A549 (cell line): ENCODE results near the gene FER. TPM values are rescaled to one million over a fixed set of nuclear protein-coding genes. Genes with fewer than 3 reads are reported as not detected.
A peak's percentile ranks its signal among the peaks of the same experiment; 100 is the strongest.

ENCODE experiments used
- BCL3 ChIP-seq: fragments of >200 bp; sonication (Bioruptor Twin); formaldehyde crosslinking; IDR thresholded peaks from 3 replicates; pipeline ENCODE4 v1.6.1; 2016
- BHLHE40 ChIP-seq: IDR thresholded peaks from 2 replicates; pipeline ENCODE4 v1.6.1; 2012; ENCODE audit warnings: low read depth, low read length, inconsistent platforms
- CEBPB ChIP-seq, 2 experiments: fragments of >200 bp in 1 of 2; sonication (Bioruptor Twin) in 1 of 2; formaldehyde crosslinking in 1 of 2; IDR thresholded peaks; 2 replicates each; pipeline ENCODE4 v1.6.1; 2012 to 2016
- CHD2 ChIP-seq: fragments of 150-350 bp; IDR thresholded peaks from 2 replicates; pipeline ENCODE4 v1.6.1; 2014; ENCODE audit warnings: low read length; ENCODE audit not compliant: partially characterized antibody
- CHD4 ChIP-seq: fragments of 200-600 bp; sonication (generic); IDR thresholded peaks from 2 replicates; pipeline ENCODE4 v1.6.1; 2016; ENCODE audit warnings: antibody characterized with exemption, mild to moderate bottlenecking, borderline replicate concordance
- CTCF ChIP-seq: fragments of >200 bp; sonication (Bioruptor Twin); formaldehyde crosslinking; IDR thresholded peaks from 3 replicates; pipeline ENCODE4 v1.5.1; 2016
- E2F6 ChIP-seq: IDR thresholded peaks from 2 replicates; pipeline ENCODE4 v1.6.1; 2012; ENCODE audit warnings: low read depth, borderline replicate concordance
- EHF ChIP-seq: fragments of 250-450 bp; sonication (Bioruptor Pico); IDR thresholded peaks from 2 replicates; pipeline ENCODE4 v1.5.0; 2020; ENCODE audit warnings: mild to moderate bottlenecking
- EHMT2 ChIP-seq: fragments of 200-600 bp; sonication (generic); IDR thresholded peaks from 2 replicates; pipeline ENCODE4 v1.6.1; 2016; ENCODE audit warnings: antibody characterized with exemption, low read depth, mild to moderate bottlenecking, moderate library complexity
- EP300 ChIP-seq, 2 experiments: fragments of >200 bp; sonication (Bioruptor Twin); formaldehyde crosslinking; IDR thresholded peaks; 2 replicates in 1 of 2; 3 replicates in 1 of 2; pipeline ENCODE4 v1.6.1; 2016 to 2017
- ESRRA ChIP-seq: fragments of 150-350 bp; IDR thresholded peaks from 2 replicates; pipeline ENCODE4 v1.6.1; 2014; ENCODE audit warnings: mild to moderate bottlenecking, low read length, borderline replicate concordance
- FOSB ChIP-seq: fragments of 250-450 bp; sonication (Bioruptor Pico); IDR thresholded peaks from 2 replicates; pipeline ENCODE4 v1.5.0; 2020; ENCODE audit warnings: mild to moderate bottlenecking, moderate library complexity
- FOSL2 ChIP-seq, 2 experiments: fragments of 450-650 bp in 1 of 2; fragments of >200 bp in 1 of 2; sonication (Bioruptor Twin) in 1 of 2; formaldehyde crosslinking; IDR thresholded peaks; 2 replicates each; pipeline versions ENCODE4 v1.5.0 to v1.6.1; 2016 to 2020; ENCODE audit warnings: mild to moderate bottlenecking in 1 of 2, moderate library complexity in 1 of 2
- FOXS1 ChIP-seq: fragments of 250-450 bp; sonication (Bioruptor Pico); IDR thresholded peaks from 2 replicates; pipeline ENCODE4 v1.5.0; 2020; ENCODE audit warnings: mild to moderate bottlenecking, moderate library complexity
- HDAC2 ChIP-seq: fragments of 200-600 bp; sonication (generic); IDR thresholded peaks from 2 replicates; pipeline ENCODE4 v1.6.1; 2016
- HEYL ChIP-seq: fragments of 250-450 bp; sonication (Bioruptor Pico); IDR thresholded peaks from 2 replicates; pipeline ENCODE4 v1.8.0; 2021; ENCODE audit warnings: mild to moderate bottlenecking, moderate library complexity
- HOXB13 ChIP-seq: fragments of 250-450 bp; sonication (Bioruptor Pico); IDR thresholded peaks from 2 replicates; pipeline ENCODE4 v1.5.0; 2020; ENCODE audit warnings: low read depth, mild to moderate bottlenecking, moderate library complexity
- HOXB5 ChIP-seq: fragments of 250-450 bp; sonication (Bioruptor Pico); IDR thresholded peaks from 2 replicates; pipeline ENCODE4 v1.5.0; 2020; ENCODE audit warnings: mild to moderate bottlenecking, moderate library complexity
- JUN ChIP-seq, 2 experiments: fragments of >200 bp; sonication (Bioruptor Twin); formaldehyde crosslinking; IDR thresholded peaks; 2 replicates in 1 of 2; 3 replicates in 1 of 2; pipeline ENCODE4 v1.6.1; 2016 to 2017
- JUNB ChIP-seq: fragments of >200 bp; sonication (Bioruptor Twin); formaldehyde crosslinking; IDR thresholded peaks from 2 replicates; pipeline ENCODE4 v1.6.1; 2016
- KDM1A ChIP-seq: fragments of 200-600 bp; sonication (generic); IDR thresholded peaks from 2 replicates; pipeline ENCODE4 v1.6.1; 2016; ENCODE audit warnings: low read depth, mild to moderate bottlenecking
- KDM5A ChIP-seq: fragments of 200-600 bp; sonication (generic); IDR thresholded peaks from 2 replicates; pipeline ENCODE4 v1.6.1; 2016; ENCODE audit warnings: antibody characterized with exemption, mild to moderate bottlenecking
- MAZ ChIP-seq: fragments of 150-350 bp; IDR thresholded peaks from 2 replicates; pipeline ENCODE4 v1.6.1; 2014; ENCODE audit warnings: antibody characterized with exemption, low read depth, low read length, borderline replicate concordance
- MYC ChIP-seq: IDR thresholded peaks from 2 replicates; pipeline ENCODE4 v1.6.1; 2012; ENCODE audit warnings: mild to moderate bottlenecking, inconsistent platforms, low read length, improper control_type of control experiment, borderline replicate concordance
- NFE2L2 ChIP-seq: fragments of 150-350 bp; conservative IDR thresholded peaks from 2 replicates; pipeline ENCODE4 v1.6.1; 2014; ENCODE audit warnings: low read length
- PBX3 ChIP-seq: IDR thresholded peaks from 2 replicates; pipeline ENCODE4 v1.6.1; 2012
- POLR2A ChIP-seq: IDR thresholded peaks from 2 replicates; pipeline ENCODE4 v1.6.1; 2012; ENCODE audit warnings: mild to moderate bottlenecking, low read length
- POLR2AphosphoS2 ChIP-seq: conservative IDR thresholded peaks from 2 replicates; pipeline ENCODE4 v1.6.1; 2012; ENCODE audit warnings: low read length, improper control_type of control experiment, inconsistent platforms
- RAD21 ChIP-seq, 2 experiments: fragments of >200 bp in 1 of 2; sonication (Bioruptor Twin) in 1 of 2; formaldehyde crosslinking in 1 of 2; IDR thresholded peaks in 1 of 2; conservative IDR thresholded peaks in 1 of 2; 2 replicates in 1 of 2; 3 replicates in 1 of 2; pipeline ENCODE4 v1.6.1; 2012 to 2018; ENCODE audit warnings: inconsistent platforms in 1 of 2
- RCOR1 ChIP-seq: fragments of 150-350 bp; IDR thresholded peaks from 2 replicates; pipeline ENCODE4 v1.6.1; 2014; ENCODE audit warnings: antibody characterized with exemption, low read length, low read depth
- RFX5 ChIP-seq: fragments of 450-650 bp; IDR thresholded peaks from 2 replicates; pipeline ENCODE4 v1.7.1; 2014; ENCODE audit warnings: antibody characterized with exemption, mild to moderate bottlenecking, moderate library complexity
- RNF2 ChIP-seq: fragments of 200-600 bp; sonication (generic); IDR thresholded peaks from 2 replicates; pipeline ENCODE4 v1.6.1; 2016; ENCODE audit warnings: low read depth, mild to moderate bottlenecking, antibody characterized with exemption, moderate library complexity, borderline replicate concordance
- SMC3 ChIP-seq: fragments of >200 bp; sonication (Bioruptor Twin); formaldehyde crosslinking; IDR thresholded peaks from 3 replicates; pipeline ENCODE4 v1.6.1; 2018; ENCODE audit warnings: inconsistent platforms
- SREBF2 ChIP-seq: fragments of 450-650 bp; IDR thresholded peaks from 2 replicates; pipeline ENCODE4 v1.6.1; 2014; ENCODE audit warnings: mild to moderate bottlenecking, moderate library complexity
- TP53 ChIP-seq: fragments of 250-450 bp; sonication (Bioruptor Pico); IDR thresholded peaks from 2 replicates; pipeline ENCODE4 v1.5.0; 2021; ENCODE audit warnings: mild to moderate bottlenecking, moderate library complexity
- USF2 ChIP-seq: fragments of 450-650 bp; IDR thresholded peaks from 2 replicates; pipeline ENCODE4 v1.6.1; 2014; ENCODE audit warnings: antibody characterized with exemption
- ZC3H11A ChIP-seq: fragments of 450-650 bp; IDR thresholded peaks from 2 replicates; pipeline ENCODE4 v1.6.1; 2014; ENCODE audit warnings: antibody characterized with exemption, mild to moderate bottlenecking
- ZFP36 ChIP-seq: fragments of 450-650 bp; IDR thresholded peaks from 2 replicates; pipeline ENCODE4 v1.6.1; 2014; ENCODE audit warnings: borderline replicate concordance; ENCODE audit not compliant: partially characterized antibody
- ZNF302 ChIP-seq: fragments of 250-450 bp; sonication (Bioruptor Pico); IDR thresholded peaks from 2 replicates; pipeline ENCODE4 v1.9.0; 2021; ENCODE audit warnings: inconsistent platforms, mild to moderate bottlenecking, moderate library complexity
- polyA plus RNA-seq, 4 experiments: library from polyadenylated mRNA; depleted of rRNA in 3 of 4; stranded (reverse); fragments of >200 nt; fragmentation: RNase III in 1 of 4; extraction: RNeasy Plus Mini Kit Qiagen cat#74134 plus additional on column Dnase treatment in 1 of 4; gene quantifications; 2 replicates in 3 of 4; 3 replicates in 1 of 4; pipeline ENCODE4 v1.2.3, GENCODE V29; 2011 to 2017

The FER gene
- polyA plus RNA-seq, 2 of the 4 experiments (the other 2 are of a cell fraction) = 3.6 to 12.3 TPM

- TF ChIP-seq HDAC2 (no peak), FOSB (no peak), ESRRA (no peak), HEYL (no peak), HOXB5 (CRISPR knock-in tag) (no peak), FOXS1 (CRISPR knock-in tag) (no peak), JUN (IDR thresholded peaks at IDR 0.05) (peak in 1 of 2 experiments; percentile 79), ZNF302 (no peak), POLR2A (peak; percentile 96), EHMT2 (no peak), E2F6 (peak; percentile 9; the same call in 1 of the 2 replicates), PBX3 (no peak), POLR2AphosphoS2 (peak; percentile 57; the same call in 1 of the 2 replicates), FOSL2 (IDR thresholded peaks at IDR 0.05) (no peak), FOSL2 (CRISPR knock-in tag; IDR thresholded peaks at IDR 0.05) (no peak), BCL3 (peak; percentile 89; the same call in 2 of the 3 replicates), CEBPB (IDR thresholded peaks at IDR 0.05) (no peak), NFE2L2 (no peak), RAD21 (conservative IDR thresholded peaks at IDR 0.05 in 1 of 2, IDR thresholded peaks at IDR 0.05 in 1 of 2) (peak; percentile 19 to 45; a peak in 2 of 5 replicates), CHD4 (no peak), BHLHE40 (no peak), SREBF2 (no peak), MAZ (peak; percentile 79; the same call in 1 of the 2 replicates), KDM5A (no peak), JUNB (no peak), CTCF (peak; percentile 17; the same call in 1 of the 3 replicates), MYC (0 out of 2 replicates have a peak, but pooled peaks have one; percentile 33), RNF2 (no peak), EHF (CRISPR knock-in tag) (no peak), KDM1A (no peak), ZC3H11A (no peak), RCOR1 (no peak), USF2 (peak; percentile 96), RFX5 (peak; percentile 71; the same call in 1 of the 2 replicates), HOXB13 (CRISPR knock-in tag) (no peak), SMC3 (0 out of 3 replicates have a peak, but pooled peaks have one; percentile 4), ZFP36 (no peak), CHD2 (no peak), EP300 (IDR thresholded peaks at IDR 0.05) (no peak), TP53 (no peak; the same call in 1 of the 2 replicates)
- TF ChIP-seq, all 56 proteins: peak for 13
These were observed 867 bp downstream of the FER start (continued) for GRCh38 chr5:108748401-108749127.
